Measurements from ENCODE around the gene IKZF4.

DNA sequence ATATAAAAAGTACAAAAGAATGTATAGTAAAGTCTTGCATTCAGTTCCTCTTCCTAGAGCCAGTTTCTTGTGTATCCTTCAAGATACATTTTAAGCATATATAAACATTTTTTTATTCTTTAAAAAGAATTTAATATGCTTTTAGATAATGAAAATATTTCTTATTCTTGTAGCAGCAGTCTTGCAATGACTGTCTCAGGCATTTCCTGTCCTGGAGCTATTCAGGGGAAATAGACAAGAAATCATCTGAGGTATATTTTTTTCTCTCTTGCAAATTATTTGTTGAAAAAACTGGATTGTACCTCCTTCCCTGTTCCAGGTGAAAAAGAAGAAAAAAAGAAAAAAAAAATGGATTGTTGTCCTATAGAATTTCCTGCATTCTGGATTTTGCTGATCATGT, 42.2 kb downstream of the IKZF4 start:
- TF ChIP-seq POLR2A (IDR thresholded peaks at IDR 0.05): no peak
- TF ChIP-seq, protein P1, sequence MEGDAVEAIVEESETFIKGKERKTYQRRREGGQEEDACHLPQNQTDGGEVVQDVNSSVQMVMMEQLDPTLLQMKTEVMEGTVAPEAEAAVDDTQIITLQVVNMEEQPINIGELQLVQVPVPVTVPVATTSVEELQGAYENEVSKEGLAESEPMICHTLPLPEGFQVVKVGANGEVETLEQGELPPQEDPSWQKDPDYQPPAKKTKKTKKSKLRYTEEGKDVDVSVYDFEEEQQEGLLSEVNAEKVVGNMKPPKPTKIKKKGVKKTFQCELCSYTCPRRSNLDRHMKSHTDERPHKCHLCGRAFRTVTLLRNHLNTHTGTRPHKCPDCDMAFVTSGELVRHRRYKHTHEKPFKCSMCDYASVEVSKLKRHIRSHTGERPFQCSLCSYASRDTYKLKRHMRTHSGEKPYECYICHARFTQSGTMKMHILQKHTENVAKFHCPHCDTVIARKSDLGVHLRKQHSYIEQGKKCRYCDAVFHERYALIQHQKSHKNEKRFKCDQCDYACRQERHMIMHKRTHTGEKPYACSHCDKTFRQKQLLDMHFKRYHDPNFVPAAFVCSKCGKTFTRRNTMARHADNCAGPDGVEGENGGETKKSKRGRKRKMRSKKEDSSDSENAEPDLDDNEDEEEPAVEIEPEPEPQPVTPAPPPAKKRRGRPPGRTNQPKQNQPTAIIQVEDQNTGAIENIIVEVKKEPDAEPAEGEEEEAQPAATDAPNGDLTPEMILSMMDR (IDR thresholded peaks at IDR 0.05): no peak
